GOT3 (cell line): ENCODE data around the gene PIP4K2A.

ENCODE experiments used
- DNase-seq: peaks from one replicate; lab custom pipeline; 2025; ENCODE audit warnings: mixed read lengths; lab: John Stamatoyannopoulos, UW

Gene PIP4K2A

GRCh38 chr10:22620140-22620857 is 94.1 kb downstream of the PIP4K2A start:
- peak; percentile 74 for DNase-seq

- no peak for DNase-seq
These were observed 95.3 kb downstream of the PIP4K2A start for GRCh38 chr10:22619101-22619500.

GRCh38 chr10:22618078-22618785 is 96.1 kb downstream of the PIP4K2A start:
- DNase-seq, result no peak

- DNase-seq, result no peak
These were observed 96.9 kb downstream of the PIP4K2A start for GRCh38 chr10:22617516-22617915.

- no peak for DNase-seq
These were observed 97.3 kb downstream of the PIP4K2A start for GRCh38 chr10:22617051-22617450.

GRCh38 chr10:22615819-22616499 is 98.4 kb downstream of the PIP4K2A start:
- DNase-seq, result no peak

GRCh38 chr10:22615101-22615500 is 99.3 kb downstream of the PIP4K2A start:
- no peak for DNase-seq

GRCh38 chr10:22613011-22613410 is 101.4 kb downstream of the PIP4K2A start:
- no peak for DNase-seq

GRCh38 chr10:22612318-22612717 is 102.1 kb downstream of the PIP4K2A start:
- DNase-seq, result no peak

GRCh38 chr10:22611425-22612115 is 102.8 kb downstream of the PIP4K2A start:
- no peak for DNase-seq

GRCh38 chr10:22610610-22611009 is 103.8 kb downstream of the PIP4K2A start:
- DNase-seq, result no peak

GRCh38 chr10:22609719-22610465 is 104.5 kb downstream of the PIP4K2A start:
- no peak for DNase-seq

GRCh38 chr10:22609251-22609650 is 105.1 kb downstream of the PIP4K2A start:
- DNase-seq, result no peak

- no peak for DNase-seq
These were observed 107.1 kb downstream of the PIP4K2A start for GRCh38 chr10:22607261-22607660.

- DNase-seq, result no peak
These were observed 108.2 kb downstream of the PIP4K2A start for GRCh38 chr10:22606164-22606614.

GRCh38 chr10:22605168-22605567 is 109.2 kb downstream of the PIP4K2A start:
- no peak for DNase-seq

GRCh38 chr10:22604344-22605126 is 109.8 kb downstream of the PIP4K2A start:
- no peak for DNase-seq

GRCh38 chr10:22603581-22603980 is 110.8 kb downstream of the PIP4K2A start:
- no peak for DNase-seq

GRCh38 chr10:22601618-22602017 is 112.8 kb downstream of the PIP4K2A start:
- no peak for DNase-seq

- DNase-seq, result no peak
These were observed 114.6 kb downstream of the PIP4K2A start for GRCh38 chr10:22599636-22600228.
